Heart left ventricle (tissue), 13 donors: ENCODE data around the gene ZNF516.

Experiments used
- CTCF ChIP-seq, 12 donors: fragments of 200-600 bp; sonication (generic) in 4 of 12; IDR thresholded peaks; one replicate each; pipeline versions ENCODE4 v1.5.0 to v1.8.0; 2018 to 2022; ENCODE audit warnings: antibody characterized with exemption in 12 of 12, mild to moderate bottlenecking in 5 of 12
- POLR2A ChIP-seq, 2 donors: fragments of 450-650 bp; IDR thresholded peaks; one replicate each; pipeline ENCODE4 v1.6.1; 2017; ENCODE audit warnings: antibody characterized with exemption in 2 of 2, mild to moderate bottlenecking in 2 of 2, moderate library complexity in 2 of 2
- donor health status: ischemic (EF 13 %, LVEDD 7.1; RV severe dilation, severe dysfunction).
- donor health status: DM: no; HTN: yes; CAD: no.
- donor health status: DM: no; HTN: no; CAD: no.
- donor health status: ischemic (EF 25% LVEDD 6.9; RV normal size, moderate dysfunction).
- donor health status: ischemic (EF 25% LVEDD 5.7; RV mildly dilated, moderate dysfunction).
- donor health status: ischemic (EF 35%, LVEDD 5.7; RV mildly dilated, moderate dysfunction).
- donor health status: nonischemic (EF 11% LVEDD 7.7; RV severe dilation, severe dysfunction).
- donor health status: DM: yes; HTN: yes; CAD: no.
- donor health status: PGD.
- donor health status: ischemic (EF 29% LVEDD 5.4; RV normal size, mild dysfunction).
- donor health status: nonischemic (EF 23%, LVEDD 6.1; RV moderate dilation, normal function).

DNA sequence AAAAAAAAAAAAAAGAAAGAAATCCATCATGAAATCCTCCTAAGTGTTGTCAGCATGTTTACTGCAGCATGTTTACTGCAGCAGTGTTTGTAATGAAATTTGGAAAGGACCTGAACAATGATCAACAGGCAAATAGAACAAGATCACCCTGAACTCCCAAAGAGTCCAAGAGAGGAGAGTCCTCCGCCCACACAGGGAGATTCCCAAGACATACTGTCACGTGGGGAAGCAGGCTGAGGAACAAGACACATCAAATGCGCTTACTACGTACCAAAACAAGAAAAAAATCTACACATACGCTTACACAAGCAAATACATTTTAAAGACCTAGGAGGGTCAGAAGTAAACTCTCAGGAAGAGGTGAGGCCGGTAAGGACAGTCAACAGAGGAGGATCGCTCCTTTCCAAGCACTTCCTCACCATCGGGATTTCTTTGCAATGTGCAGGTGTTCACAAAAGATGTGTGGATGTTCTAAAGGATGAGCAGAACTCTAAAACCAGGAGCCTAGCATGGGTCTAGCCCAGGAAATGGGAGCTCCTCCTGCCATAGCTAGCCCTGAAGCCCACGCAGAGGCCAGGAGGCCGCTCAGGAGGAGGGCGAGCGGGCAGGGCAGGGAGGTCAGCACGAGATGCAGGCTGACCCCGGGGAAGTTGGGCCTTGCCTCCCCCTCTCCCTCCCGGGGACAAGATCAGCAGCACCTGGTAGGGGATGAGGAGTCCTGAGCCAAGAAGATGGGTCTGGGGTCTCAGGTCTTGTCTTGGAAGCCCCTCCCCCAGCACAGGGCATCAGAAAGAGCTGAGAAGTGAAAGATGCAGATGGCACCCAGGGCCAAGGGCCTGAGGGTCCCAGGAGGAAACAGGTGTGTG is 66.4 kb downstream of the ZNF516 start:
- no peak for TF ChIP-seq CTCF (IDR thresholded peaks at IDR 0.05)
- no peak for TF ChIP-seq POLR2A (IDR thresholded peaks at IDR 0.05)
